Esophagus squamous epithelium (tissue), 5 donors: ENCODE measurements around the gene SEPHS2. TPM values are rescaled to one million over a fixed set of nuclear protein-coding genes. Genes with fewer than 3 reads are reported as not detected.

ENCODE experiments used
- DNase-seq: peaks from one replicate; lab custom pipeline; 2025; lab: John Stamatoyannopoulos, UW
- H3K27ac ChIP-seq, 4 donors: fragments of 200-600 bp; sonication (generic); one replicate each; pipeline ENCODE4 v1.5.1; 2016 to 2019; ENCODE audit warnings: mild to moderate bottlenecking in 1 of 4
- H3K27me3 ChIP-seq, 4 donors: fragments of 200-600 bp; sonication (generic); 1 replicate in 3 of 4; 2 replicates in 1 of 4; pipeline versions ENCODE4 v1.5.1 to v1.6.0; 2017 to 2021; ENCODE audit warnings: antibody characterized with exemption in 1 of 4
- H3K36me3 ChIP-seq, 3 donors: fragments of 200-600 bp; sonication (generic); one replicate each; pipeline ENCODE4 v1.5.1; 2016 to 2019
- H3K4me1 ChIP-seq, 3 donors: fragments of 200-600 bp; sonication (generic); one replicate each; pipeline ENCODE4 v1.5.1; 2017 to 2019
- H3K4me3 ChIP-seq, 4 donors: fragments of 200-600 bp; sonication (generic); 1 replicate in 3 of 4; 2 replicates in 1 of 4; pipeline ENCODE4 v1.5.1; 2016 to 2019; ENCODE audit warnings: mild to moderate bottlenecking in 2 of 4, moderate library complexity in 1 of 4
- H3K9me3 ChIP-seq, 3 donors: fragments of 200-600 bp; sonication (generic); one replicate each; pipeline ENCODE4 v1.5.1; 2016 to 2019
- POLR2A ChIP-seq, 4 donors: fragments of 450-650 bp; IDR thresholded peaks; one replicate each; pipeline ENCODE4 v1.6.1; 2017; ENCODE audit warnings: antibody characterized with exemption in 4 of 4, mild to moderate bottlenecking in 4 of 4, moderate library complexity in 3 of 4
- WGBS, 2 donors: methylation state at CpG; one replicate each; pipeline ENCODE4 v1.1.5; 2018; 5-methylcytosine and 5-hydroxymethylcytosine counted together
- intact Hi-C: fragments of 100-400 bp; cut with DNase I; formaldehyde crosslinking; loops from one replicate; pipeline ENCODE4 v1.15.0; 2022
- total RNA-seq, 4 donors: library from RNA; depleted of rRNA; stranded (reverse); fragments of >200 nt; gene quantifications; one replicate each; pipeline ENCODE4 v1.1.0, GENCODE V29; 2016
- TF ChIP-seq, protein P1 (sequence below), 6 experiments: fragments of 450-650 bp in 4 of 6; fragments of 200-600 bp in 2 of 6; sonication (generic) in 2 of 6; IDR thresholded peaks; one replicate each; pipeline ENCODE4 v1.5.1; 2016 to 2019; ENCODE audit warnings: antibody characterized with exemption in 6 of 6, mild to moderate bottlenecking in 4 of 6, moderate library complexity in 4 of 6
- donor health status: DM: yes; HTN: yes; CAD: no.

The SEPHS2 gene
- total RNA-seq, 4 donors from 2014 or later: 17.7 to 23.5 (median 19.7) TPM

DNA sequence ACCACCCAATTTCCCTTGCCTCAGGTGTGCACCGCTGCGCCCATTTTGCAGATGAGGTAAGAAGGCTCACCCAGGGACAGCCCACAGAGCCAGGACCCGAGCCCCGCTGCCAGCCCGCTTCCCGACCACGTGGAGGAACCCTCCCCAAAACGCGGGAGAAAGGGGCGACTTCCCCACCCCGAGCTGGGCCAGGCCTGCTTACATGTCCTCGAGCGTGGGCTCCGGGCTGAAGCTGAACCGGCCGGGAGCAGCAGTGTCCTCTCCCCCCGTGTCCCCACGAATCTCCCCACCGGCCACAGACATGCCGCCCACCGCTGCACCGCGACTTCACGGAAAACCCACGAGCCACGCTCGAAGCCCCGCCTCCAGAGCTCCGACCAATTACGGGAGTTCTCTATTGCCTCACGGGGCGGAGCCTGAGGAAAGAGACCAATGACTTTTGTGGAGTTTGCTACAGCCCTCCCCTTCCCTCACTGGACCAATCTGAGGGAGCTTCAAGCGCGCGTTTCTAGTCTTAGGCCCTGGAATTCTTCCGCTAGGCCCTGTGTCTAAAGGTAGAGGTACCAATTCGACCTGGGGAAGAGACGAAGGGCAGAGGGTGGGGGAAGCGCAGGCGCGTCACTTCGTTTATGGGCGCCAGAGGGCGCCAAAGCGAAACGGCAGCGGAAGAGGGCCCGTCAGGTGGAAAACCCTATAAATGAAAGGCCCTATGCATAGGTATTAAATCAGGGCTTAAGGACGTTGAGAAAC lies 15.8 kb downstream of the SEPHS2 start, which contains the start of gene DCTPP1:
Gene DCTPP1 (minus strand): TSS at position 353 of the 750 bp plus-strand sequence. CDS start 50 bp downstream, at position 303.
- no peaks in the 10 kb centered on the region for H3K27me3 ChIP-seq
- H3K27ac ChIP-seq: peak within 1 kb of the TSS; percentile 83 to 91 (median 86)
- H3K36me3 ChIP-seq: peaks cover 0 to 34% (median 5%) of the 10 kb centered on the region in 3 donors
- peak; percentile 80 for DNase-seq
- 0 to 1% methylated on average over 8 to 14 of the region's 49 CpGs for WGBS, 2 donors
- intact Hi-C loops: loop anchor here (10.0 kb wide), 1 partner anchor 205 kb away; no protein-coding TSS in a partner anchor
- H3K4me3 ChIP-seq: peak within 1 kb of the TSS; percentile 52 to 77 (median 76)
- H3K9me3 ChIP-seq: no peaks in the 10 kb centered on the region
- peaks cover 12 to 33% (median 17%) of the 10 kb centered on the region in 3 donors for H3K4me1 ChIP-seq
- peak in 2 of 4 donors; percentile 13 to 20 for TF ChIP-seq POLR2A (IDR thresholded peaks at IDR 0.05)
- TF ChIP-seq, protein P1, sequence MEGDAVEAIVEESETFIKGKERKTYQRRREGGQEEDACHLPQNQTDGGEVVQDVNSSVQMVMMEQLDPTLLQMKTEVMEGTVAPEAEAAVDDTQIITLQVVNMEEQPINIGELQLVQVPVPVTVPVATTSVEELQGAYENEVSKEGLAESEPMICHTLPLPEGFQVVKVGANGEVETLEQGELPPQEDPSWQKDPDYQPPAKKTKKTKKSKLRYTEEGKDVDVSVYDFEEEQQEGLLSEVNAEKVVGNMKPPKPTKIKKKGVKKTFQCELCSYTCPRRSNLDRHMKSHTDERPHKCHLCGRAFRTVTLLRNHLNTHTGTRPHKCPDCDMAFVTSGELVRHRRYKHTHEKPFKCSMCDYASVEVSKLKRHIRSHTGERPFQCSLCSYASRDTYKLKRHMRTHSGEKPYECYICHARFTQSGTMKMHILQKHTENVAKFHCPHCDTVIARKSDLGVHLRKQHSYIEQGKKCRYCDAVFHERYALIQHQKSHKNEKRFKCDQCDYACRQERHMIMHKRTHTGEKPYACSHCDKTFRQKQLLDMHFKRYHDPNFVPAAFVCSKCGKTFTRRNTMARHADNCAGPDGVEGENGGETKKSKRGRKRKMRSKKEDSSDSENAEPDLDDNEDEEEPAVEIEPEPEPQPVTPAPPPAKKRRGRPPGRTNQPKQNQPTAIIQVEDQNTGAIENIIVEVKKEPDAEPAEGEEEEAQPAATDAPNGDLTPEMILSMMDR (IDR thresholded peaks at IDR 0.05): peak; percentile 61 to 97 (median 92)

DNA sequence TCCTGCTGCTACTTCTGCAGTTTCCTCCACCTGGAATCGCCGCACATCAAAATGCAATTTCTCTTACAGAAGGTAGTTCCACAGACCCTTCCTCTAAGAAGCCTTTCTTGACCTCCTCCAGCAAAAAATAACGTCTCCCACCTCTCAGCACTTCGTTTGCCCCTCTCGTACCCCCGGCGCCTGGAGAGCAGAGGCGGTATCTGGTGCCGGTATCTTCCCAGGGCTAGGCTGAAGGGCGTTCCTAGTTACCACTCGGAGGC lies 16.3 kb downstream of the SEPHS2 start:
- Histone ChIP-seq H3K27ac (peak overlapping the region; percentile 83 to 91 (median 86)), H3K4me1 (peaks cover 12 to 33% (median 17%) of the 10 kb centered on the region in 3 donors), H3K9me3 (no peaks in the 10 kb centered on the region), H3K4me3 (peak overlapping the region; percentile 52 to 77 (median 76)), H3K27me3 (no peaks in the 10 kb centered on the region), H3K36me3 (peaks cover 0 to 39% (median 5%) of the 10 kb centered on the region in 3 donors)
- DNase-seq: no peak
- no peak for TF ChIP-seq POLR2A (IDR thresholded peaks at IDR 0.05)
- TF ChIP-seq, protein P1 (IDR thresholded peaks at IDR 0.05): no peak
- WGBS, 2 donors: 3 to 4% methylated on average over 10 of the region's 11 CpGs
- intact Hi-C loops: no loop called here

DNA sequence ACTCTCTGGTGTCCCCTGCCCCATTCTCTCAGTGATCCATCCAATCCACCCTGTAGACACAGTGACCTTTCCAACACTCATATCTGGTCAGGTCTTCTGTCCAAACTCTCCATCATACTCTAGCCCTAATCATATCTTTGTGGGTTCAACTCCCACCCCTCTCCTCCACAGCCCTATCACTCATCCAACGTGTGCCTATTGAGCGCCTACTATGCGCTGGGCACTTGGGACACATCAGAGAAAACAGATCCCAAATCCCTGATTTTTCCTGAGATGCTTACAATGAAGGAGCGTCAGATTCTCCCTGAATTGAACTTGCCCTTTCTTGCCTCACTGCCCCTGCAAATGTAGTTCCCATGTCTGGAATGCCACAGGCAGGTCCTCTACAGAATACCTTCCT lies 17.6 kb downstream of the SEPHS2 start:
- no peak for DNase-seq
- no peaks in the 10 kb centered on the region for H3K9me3 ChIP-seq
- TF ChIP-seq, protein P1 (IDR thresholded peaks at IDR 0.05): no peak
- TF ChIP-seq POLR2A (IDR thresholded peaks at IDR 0.05): no peak
- WGBS, 2 donors: 87 to 88% methylated on average over 4 of the region's 4 CpGs
- H3K27me3 ChIP-seq: no peaks in the 10 kb centered on the region
- peaks cover 12 to 33% (median 17%) of the 10 kb centered on the region in 3 donors for H3K4me1 ChIP-seq
- intact Hi-C loops: no loop called here
- H3K4me3 ChIP-seq: no peak overlapping the region
- no peak overlapping the region for H3K27ac ChIP-seq
- H3K36me3 ChIP-seq: peaks cover 0 to 52% (median 16%) of the 10 kb centered on the region in 3 donors

DNA sequence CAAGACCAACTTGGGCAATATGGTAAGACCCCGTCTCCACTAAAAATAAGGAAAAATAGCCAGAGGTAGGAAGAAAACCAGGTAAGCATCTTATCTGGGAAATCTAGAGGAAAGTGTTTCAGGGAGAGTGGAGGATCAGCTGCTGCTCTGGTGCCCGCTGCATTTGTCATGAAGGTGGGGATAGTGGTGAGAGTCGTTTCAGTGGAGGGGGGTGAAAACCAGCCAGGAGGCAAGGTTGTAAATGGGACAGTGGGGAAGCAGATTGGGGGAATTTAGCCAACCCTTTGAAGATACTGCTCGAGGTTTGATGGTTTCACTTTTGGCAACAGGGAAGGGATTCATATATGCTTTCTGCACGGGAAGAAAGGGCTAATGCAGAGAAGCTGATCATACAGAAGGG lies 24.7 kb downstream of the SEPHS2 start:
- no peak for DNase-seq
- TF ChIP-seq, protein P1 (IDR thresholded peaks at IDR 0.05): no peak
- no peak for TF ChIP-seq POLR2A (IDR thresholded peaks at IDR 0.05)
- Histone ChIP-seq H3K4me3 (no peak overlapping the region), H3K36me3 (peaks cover 0 to 56% (median 18%) of the 10 kb centered on the region in 3 donors), H3K27me3 (no peaks in the 10 kb centered on the region), H3K27ac (no peak overlapping the region), H3K4me1 (peaks cover 3 to 26% (median 16%) of the 10 kb centered on the region in 3 donors), H3K9me3 (no peaks in the 10 kb centered on the region)
- WGBS, 2 donors: 62 to 63% methylated on average over 5 of the region's 5 CpGs
- intact Hi-C loops: no loop called here
